ENCODE results near the gene KRT20. TPM values are rescaled to one million over a fixed set of nuclear protein-coding genes. Genes with fewer than 3 reads are reported as not detected.

Gene KRT20
- total and polyA plus RNA-seq, 2 of the 4 experiments (the other 2 are of a cell fraction), result not detected

DNA sequence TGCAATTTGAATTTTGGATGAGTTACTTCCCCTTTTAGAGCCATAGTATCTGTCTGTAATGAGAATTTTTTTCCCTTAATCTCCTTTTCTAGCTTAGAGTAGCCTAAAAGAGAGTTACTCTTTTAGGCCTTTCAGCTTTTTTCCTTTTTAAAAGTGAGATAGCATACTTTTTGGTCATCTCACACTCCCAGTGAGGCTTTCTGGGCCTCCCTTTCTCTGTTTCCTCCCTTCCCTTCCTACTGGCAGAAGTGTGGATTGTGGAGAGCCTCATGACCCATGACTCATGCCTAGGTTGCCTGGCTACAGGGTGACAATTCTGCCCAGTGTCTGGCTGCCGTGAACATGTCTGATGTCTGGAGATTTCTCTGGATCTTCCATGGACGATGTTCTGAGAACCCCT lies 37.2 kb upstream of the KRT20 start:
- Histone ChIP-seq H3K56ac (ENCODE audit: extremely low read depth, insufficient read depth, low read length) (no peak overlapping the region), H4K5ac (ENCODE audit: low read depth, low read length) (peak overlapping the region; percentile 52), H2AK5ac (ENCODE audit: low read depth, low read length) (peak overlapping the region; percentile 11; the same call in 1 of the 2 replicates), H3K4me3 (ENCODE audit: insufficient read depth, low read depth, low read length) (no peak overlapping the region), H3K4me1 (ENCODE audit: control insufficient read depth, insufficient read depth, low read length) (peaks cover 5% of the 10 kb centered on the region), H3K14ac (replicated peaks; ENCODE audit: low read depth, low read length) (peak overlapping the region; percentile 75), H2BK5ac (ENCODE audit: low read depth, low read length, poor library complexity, severe bottlenecking) (peak overlapping the region; percentile 81), H2BK120ac (ENCODE audit: low read depth, low read length) (peak overlapping the region; percentile 80), H3K27me3 (ENCODE audit: control insufficient read depth, insufficient read depth, low read length) (no peaks in the 10 kb centered on the region), H3K23ac (ENCODE audit: low read depth, low read length) (no peak overlapping the region), H2BK20ac (ENCODE audit: low read depth, low read length) (peak overlapping the region; percentile 85; the same call in 1 of the 2 replicates), H3K18ac (ENCODE audit: low read depth, low read length) (peak overlapping the region; percentile 64), H3K36me3 (ENCODE audit: control insufficient read depth, insufficient read depth, low read length) (no peaks in the 10 kb centered on the region), H2AK9ac (replicated peaks; ENCODE audit: low read depth, low read length, poor library complexity) (no peak overlapping the region), H3K4me2 (ENCODE audit: low read depth, low read length) (no peak overlapping the region), H3K4ac (ENCODE audit: low read depth, low read length) (peak overlapping the region; percentile 61; the same call in 1 of the 2 replicates), H3K79me1 (ENCODE audit: low read depth in 1 of 2, low read length in 2 of 2) (no peaks in the 10 kb centered on the region), H3K9me3 (ENCODE audit: control insufficient read depth, insufficient read depth, low read length) (no peaks in the 10 kb centered on the region), H4K91ac (ENCODE audit: insufficient read depth, low read depth, low read length) (peak overlapping the region; percentile 37), H3K9ac (ENCODE audit: low read depth, low read length) (peak overlapping the region; percentile 3; the same call in 1 of the 2 replicates), H2BK15ac (ENCODE audit: low read depth, low read length) (peak overlapping the region; percentile 16; the same call in 2 of the 3 replicates), H3K27ac (ENCODE audit: insufficient read depth, low read length) (peak overlapping the region; percentile 3; the same call in 1 of the 2 replicates), H2AFZ (replicated peaks; ENCODE audit: low read length, poor library complexity) (peak overlapping the region; percentile 82), H4K20me1 (ENCODE audit: insufficient read depth, low read length) (no peaks in the 10 kb centered on the region), H4K8ac (ENCODE audit: low read depth in 2 of 2, low read length in 2 of 2) (peak overlapping the region; percentile 68 to 70), H3K9me1 (ENCODE audit: insufficient read depth, low read length) (peaks cover 3% of the 10 kb centered on the region; the same call in 1 of the 2 replicates)
- dilution Hi-C loops (cut with HindIII; ENCODE audit: low sequenced_read_pairs, unreplicated experiment), result no loop called here
- DNase-seq (peak; percentile 88), ATAC-seq (ENCODE audit: low read depth) (peak; percentile 96)
- TF ChIP-seq, protein P1, sequence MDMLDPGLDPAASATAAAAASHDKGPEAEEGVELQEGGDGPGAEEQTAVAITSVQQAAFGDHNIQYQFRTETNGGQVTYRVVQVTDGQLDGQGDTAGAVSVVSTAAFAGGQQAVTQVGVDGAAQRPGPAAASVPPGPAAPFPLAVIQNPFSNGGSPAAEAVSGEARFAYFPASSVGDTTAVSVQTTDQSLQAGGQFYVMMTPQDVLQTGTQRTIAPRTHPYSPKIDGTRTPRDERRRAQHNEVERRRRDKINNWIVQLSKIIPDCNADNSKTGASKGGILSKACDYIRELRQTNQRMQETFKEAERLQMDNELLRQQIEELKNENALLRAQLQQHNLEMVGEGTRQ (IDR thresholded peaks at IDR 0.05; ENCODE audit: low read depth, low read length), result peak; percentile 77; the same call in 1 of the 2 replicates
- no peak for TF ChIP-seq SMC3 (IDR thresholded peaks at IDR 0.05; ENCODE audit: low read depth, low read length)
- peak; percentile 82 for TF ChIP-seq FOS (IDR thresholded peaks at IDR 0.05; ENCODE audit: low read depth, low read length)
- no peak for TF ChIP-seq BHLHE40 (IDR thresholded peaks at IDR 0.05; ENCODE audit: low read depth, low read length)
- no peak for TF ChIP-seq MAFK (IDR thresholded peaks at IDR 0.05; ENCODE audit: low read depth, low read length)
- TF ChIP-seq RFX5 (IDR thresholded peaks at IDR 0.05; ENCODE audit: low read depth, low read length), result no peak
- CTCF ChIA-PET, result interaction anchor here (0.6 kb wide), 1 partner anchor 399 kb away, joined by 4 read pairs; no protein-coding TSS in a partner anchor
- intact Hi-C loops (cut with micrococcal nuclease), result no loop called here
- BruUV-seq (replicated peaks), result no TSS peak
- 33% methylated on average over 1 of the region's 2 CpGs; no CpG with 5 or more reads in 1 of the 2 experiments for WGBS, 2 experiments (ENCODE audit: extremely low coverage in 2 of 2, insufficient read length in 1 of 2)
- POLR2A ChIA-PET (ENCODE audit: unreplicated experiment), result no interaction called here
- in situ Hi-C loops (cut with MboI; ENCODE audit: low sequenced_read_pairs), result no loop called here
